Measurements from ENCODE around the gene C4BPA.

DNA sequence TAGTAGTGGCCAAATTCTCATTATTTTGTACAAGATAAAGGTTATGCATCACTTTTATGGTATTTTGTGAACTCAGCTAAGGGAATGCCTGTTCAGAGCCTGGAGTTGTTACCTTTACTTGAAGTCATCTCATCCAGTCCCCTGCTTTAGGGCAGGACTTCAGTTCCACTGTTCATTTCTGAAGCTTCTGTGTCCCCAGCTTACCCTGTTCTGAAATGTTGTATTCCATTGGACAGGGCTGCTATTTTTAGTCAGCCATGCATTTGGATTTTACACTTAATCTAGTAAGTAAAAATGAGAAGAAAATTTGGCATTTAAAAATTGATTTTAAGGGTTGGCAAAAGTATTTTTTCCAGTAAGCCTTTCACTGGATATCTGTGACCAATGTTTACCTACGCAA lies 27.0 kb upstream of the C4BPA start:
- TF ChIP-seq, protein P1, sequence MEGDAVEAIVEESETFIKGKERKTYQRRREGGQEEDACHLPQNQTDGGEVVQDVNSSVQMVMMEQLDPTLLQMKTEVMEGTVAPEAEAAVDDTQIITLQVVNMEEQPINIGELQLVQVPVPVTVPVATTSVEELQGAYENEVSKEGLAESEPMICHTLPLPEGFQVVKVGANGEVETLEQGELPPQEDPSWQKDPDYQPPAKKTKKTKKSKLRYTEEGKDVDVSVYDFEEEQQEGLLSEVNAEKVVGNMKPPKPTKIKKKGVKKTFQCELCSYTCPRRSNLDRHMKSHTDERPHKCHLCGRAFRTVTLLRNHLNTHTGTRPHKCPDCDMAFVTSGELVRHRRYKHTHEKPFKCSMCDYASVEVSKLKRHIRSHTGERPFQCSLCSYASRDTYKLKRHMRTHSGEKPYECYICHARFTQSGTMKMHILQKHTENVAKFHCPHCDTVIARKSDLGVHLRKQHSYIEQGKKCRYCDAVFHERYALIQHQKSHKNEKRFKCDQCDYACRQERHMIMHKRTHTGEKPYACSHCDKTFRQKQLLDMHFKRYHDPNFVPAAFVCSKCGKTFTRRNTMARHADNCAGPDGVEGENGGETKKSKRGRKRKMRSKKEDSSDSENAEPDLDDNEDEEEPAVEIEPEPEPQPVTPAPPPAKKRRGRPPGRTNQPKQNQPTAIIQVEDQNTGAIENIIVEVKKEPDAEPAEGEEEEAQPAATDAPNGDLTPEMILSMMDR (IDR thresholded peaks at IDR 0.05) = no peak
- no peak for TF ChIP-seq POLR2A (IDR thresholded peaks at IDR 0.05)
